DMS53 (cell line): Measurements from ENCODE around the gene GSS.

Experiments
- DNase-seq: peaks from one replicate; lab custom pipeline; 2025; lab: John Stamatoyannopoulos, UW

The GSS gene

DNA sequence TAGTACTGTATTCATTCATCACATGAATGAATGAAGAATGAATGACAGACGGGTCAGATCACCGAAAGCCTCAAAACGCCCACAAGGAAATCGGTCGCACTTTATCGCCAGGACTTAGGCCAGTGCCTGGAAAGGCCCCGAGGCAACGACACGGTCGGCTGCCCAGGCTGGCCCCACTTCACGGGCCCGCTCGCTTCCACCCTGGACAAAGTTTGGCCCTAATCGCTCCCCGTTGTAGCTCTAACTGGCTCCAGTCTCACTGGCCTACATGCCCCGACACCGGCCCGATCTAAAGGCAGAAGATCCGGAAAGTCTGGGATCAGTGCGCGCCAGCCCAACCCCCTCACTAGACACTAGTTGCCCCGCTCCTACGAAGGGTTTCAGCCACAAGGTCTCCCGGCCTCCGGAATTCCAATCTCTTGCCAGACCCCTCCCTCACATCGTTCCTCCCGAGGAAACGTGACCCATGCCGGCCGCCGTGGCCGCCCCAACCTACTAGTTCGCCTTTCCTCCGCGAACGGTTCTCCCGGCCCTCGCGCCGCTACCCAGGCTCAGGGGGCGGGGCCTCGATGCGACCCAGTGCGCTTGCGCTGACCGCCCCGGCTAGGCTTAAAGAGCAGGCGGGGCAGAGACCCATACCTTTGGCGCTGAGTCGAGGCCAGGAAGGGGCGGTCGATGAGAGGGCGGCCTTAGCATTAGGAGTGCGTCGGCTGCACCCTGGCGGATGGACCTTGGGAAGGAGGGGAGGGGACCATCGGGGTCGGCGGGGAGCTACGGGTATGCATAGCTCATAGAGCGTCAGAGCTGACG lies at the start of gene GSS, which contains the start of gene MYH7B:
Gene GSS, minus strand, starts transcription at position 576 of the 810 bp plus-strand sequence. CDS start 3,954 bp downstream, outside the sequence.
Gene MYH7B, plus strand, starts transcription at position 638 of the 810 bp plus-strand sequence. CDS start 22,138 bp downstream, outside the sequence.
- DNase-seq: peak; percentile 98

- DNase-seq: no peak
Observed at GRCh38 chr20:35004749-35005462, 49.3 kb upstream of the GSS start.

DNA sequence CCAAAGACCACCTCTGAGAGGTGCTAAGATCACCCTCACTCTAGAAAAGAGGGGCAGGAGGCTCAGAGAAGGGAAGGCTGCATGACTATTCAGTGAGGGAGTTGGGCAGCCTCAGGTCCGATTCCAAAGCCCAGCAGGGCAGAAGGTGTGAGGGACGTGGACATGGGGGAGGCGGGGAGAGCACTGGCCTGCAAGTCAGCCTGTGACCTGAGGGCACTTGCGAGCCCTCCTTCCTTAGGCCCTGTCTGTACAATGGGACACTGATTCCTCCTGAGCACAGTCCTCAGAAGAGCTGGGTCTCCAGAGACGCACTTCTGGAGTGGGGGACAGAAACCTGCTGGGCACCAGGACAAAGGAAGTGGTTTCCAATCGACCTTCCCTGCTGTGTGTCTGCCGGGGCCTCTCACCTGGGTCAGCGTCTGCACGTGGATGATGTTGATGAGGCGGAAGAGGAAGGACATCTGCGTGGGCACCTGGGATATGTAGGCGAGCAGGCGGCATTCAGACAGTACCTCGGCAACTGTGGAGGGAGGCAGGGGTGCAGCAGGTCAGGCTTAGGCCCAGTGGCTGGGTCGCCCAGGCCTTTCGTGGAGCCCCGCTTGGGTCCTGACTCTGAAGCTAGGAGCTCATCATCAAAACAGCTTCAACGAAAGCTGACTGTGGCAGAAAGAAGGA lies 48.6 kb upstream of the GSS start:
- no peak for DNase-seq

DNA sequence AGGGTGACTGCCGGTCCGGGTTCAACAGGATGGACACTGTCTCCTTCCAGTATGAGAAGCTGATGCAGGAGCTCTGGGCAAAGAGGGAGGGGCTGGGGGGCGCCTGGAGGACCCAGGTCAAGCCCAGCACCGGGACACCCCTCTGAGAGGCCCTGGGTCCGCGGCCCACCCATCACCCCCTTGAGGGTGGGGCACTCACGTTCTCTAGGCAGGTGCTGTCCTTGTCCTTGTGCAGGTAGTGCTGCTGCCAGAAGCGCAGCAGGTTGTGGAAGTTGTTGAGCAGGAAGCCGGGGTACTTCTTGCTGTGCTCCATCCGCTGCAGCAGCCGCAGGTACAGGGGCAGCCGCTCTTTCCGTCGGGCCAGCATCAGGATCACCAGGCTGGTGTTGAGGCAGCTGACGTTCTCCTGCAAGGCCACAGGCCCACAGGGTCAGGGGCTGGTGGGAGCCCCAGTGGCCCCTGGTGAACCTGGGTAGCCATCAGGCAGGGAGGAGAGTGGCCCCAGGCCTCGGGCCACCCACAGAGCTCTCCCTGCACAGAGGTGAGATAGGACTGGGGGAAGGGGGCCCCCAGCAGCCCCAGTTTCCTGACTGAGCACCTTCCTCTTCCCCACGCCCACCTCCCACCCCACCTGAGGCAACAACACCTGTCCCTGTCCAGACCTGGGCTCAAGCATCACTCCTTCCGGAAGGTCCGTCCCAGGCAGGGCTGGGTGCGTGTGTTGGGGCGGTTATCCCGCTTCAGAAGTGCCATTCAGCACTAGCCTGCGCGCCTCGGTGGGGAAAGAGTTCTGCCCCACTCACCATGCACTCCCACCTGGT lies 47.8 kb upstream of the GSS start:
- DNase-seq: no peak

DNA sequence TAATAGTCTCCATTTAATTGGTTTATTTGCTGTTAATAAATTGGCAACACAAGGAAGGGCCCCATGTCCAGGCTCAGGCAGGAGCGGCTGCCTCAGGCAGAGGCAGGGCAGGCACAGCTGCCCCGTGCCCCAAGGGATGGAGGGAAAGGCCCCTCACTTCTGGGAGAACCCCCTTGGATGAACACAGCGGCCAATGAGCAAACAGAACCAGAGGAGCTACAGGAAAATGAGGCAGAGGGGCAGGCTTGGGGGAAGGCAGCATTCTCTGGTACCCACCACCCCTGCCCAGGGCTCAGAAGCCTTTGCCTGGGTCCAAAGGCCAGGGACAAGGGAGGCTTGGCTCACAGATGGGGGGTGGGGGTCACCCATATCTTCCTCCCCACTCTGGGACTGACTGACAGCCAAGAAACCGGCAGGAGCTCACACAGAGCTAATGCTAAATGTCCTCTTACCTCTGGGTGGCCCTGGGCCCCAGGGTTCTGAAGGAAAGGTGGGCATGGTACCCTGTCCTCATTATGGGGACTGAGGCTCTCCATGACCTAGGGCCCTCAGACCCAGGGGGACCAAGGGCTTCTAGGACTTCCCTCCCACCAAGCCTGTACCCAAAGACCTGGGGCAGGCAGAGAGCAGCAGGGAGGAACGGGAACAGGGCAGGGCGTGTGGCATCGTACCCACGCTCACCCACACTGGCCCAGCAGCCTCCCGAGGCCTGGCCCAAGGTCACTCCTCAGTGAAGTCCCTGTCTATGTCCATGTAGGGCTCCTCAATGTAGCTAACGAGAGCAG lies 47.0 kb upstream of the GSS start:
- no peak for DNase-seq

DNA sequence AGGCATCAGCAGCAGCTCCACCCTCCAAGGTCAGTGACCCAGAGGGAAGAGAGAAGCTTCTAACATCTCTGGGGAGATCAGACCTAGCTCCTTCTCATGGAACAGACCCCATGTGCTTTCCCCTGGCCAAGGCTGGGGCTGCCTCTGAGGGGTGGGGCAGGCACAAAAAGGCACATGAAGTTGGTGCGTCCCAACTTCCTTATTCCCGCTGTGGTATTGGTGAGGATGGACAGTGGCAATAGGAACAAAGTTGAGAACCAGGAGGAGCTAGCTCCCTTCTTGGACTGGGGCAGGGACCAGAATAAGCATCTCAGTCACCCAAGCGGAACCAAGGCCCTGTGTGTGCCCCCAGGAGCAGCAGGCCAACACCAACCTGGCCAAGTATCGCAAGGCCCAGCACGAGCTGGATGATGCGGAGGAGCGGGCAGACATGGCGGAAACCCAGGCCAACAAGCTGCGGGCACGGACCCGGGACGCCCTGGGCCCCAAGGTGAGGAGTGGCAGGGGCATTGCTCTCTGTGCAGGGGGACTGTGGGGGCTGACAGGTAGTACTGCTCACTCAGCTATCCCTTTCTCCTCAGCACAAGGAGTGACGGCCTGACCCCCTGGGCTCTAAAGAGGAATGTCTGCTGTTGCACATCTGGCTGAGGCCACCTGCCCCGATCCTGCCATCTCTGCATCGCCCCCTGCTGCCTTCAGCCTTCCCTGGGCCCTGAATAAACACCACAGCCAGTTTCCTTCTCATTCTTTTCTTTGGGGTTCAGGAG lies 46.2 kb upstream of the GSS start:
- peak; percentile 31 for DNase-seq

- no peak for DNase-seq
Observed at GRCh38 chr20:35000922-35001595, 45.5 kb upstream of the GSS start.

DNA sequence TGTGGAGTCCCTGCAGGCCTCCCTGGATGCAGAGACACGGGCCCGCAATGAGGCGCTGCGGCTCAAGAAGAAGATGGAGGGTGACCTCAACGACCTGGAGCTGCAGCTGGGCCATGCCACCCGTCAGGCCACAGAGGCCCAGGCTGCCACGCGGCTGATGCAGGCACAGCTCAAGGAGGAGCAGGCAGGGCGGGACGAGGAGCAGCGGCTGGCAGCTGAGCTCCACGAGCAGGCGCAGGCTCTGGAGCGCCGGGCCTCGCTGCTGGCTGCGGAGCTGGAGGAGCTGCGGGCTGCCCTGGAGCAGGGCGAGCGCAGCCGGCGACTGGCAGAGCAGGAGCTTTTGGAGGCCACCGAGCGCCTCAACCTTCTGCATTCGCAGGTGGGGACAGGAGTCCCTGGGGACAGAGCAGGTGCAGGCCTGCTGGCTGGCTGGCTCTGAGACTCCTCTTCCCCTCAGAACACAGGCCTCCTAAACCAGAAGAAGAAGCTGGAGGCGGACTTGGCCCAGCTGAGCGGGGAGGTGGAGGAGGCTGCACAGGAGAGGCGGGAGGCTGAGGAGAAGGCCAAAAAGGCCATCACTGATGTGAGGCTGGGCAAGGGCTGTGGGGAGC lies 44.8 kb upstream of the GSS start:
- DNase-seq: no peak

DNA sequence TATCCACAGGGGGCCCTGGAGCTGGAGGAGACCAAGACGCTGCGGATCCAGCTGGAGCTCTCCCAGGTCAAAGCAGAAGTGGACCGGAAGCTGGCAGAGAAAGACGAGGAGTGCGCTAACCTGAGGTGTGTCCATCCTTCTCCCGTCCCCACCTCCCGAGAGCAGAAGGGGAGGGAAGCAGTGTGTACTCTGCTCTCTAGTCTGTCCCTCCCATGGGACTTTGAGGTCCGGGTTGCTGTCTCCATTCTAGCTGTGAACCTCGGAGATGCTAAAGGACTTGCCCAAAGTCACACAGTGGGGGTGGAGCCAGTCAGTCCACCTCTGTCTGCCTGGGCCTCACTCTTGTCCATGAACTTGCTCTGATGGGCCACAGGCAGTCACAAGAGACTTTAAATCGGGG lies 44.2 kb upstream of the GSS start:
- DNase-seq: no peak

DNA sequence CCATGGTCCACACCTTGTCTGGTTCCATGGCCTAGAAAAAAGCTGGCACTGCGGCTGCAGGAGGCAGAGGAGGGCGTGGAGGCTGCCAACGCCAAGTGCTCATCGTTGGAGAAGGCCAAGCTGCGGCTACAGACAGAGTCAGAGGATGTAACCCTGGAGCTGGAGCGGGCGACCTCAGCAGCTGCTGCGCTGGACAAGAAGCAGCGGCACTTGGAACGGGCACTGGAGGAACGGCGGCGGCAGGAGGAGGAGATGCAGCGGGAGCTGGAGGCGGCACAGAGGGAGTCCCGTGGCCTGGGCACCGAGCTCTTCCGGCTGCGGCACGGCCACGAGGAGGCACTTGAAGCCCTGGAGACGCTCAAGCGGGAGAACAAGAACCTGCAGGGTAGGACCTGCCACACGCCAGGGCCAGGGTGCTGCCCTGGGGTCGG lies 43.4 kb upstream of the GSS start:
- no peak for DNase-seq

DNA sequence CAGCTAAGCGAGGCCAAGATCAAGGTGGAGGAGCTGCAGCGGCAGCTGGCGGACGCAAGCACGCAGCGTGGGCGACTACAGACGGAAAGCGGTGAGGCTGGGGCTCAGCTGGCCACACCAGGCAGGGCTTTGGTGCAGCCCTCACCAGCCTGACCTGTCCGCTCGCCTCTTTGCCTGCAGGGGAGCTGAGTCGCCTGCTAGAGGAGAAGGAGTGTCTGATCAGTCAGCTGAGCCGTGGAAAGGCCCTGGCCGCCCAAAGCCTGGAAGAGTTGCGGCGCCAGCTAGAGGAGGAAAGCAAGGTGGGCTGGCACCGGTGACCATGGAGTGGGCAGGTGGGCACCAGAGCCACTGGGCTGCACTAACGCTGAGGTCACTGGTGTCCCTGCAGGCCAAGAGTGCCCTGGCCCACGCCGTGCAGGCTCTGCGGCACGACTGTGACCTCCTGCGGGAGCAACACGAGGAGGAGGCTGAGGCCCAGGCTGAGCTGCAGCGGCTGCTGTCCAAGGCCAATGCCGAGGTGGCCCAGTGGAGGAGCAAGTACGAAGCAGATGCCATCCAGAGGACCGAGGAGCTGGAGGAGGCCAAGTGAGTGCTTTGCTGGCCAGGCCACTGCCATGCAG lies 42.8 kb upstream of the GSS start:
- DNase-seq: no peak

DNA sequence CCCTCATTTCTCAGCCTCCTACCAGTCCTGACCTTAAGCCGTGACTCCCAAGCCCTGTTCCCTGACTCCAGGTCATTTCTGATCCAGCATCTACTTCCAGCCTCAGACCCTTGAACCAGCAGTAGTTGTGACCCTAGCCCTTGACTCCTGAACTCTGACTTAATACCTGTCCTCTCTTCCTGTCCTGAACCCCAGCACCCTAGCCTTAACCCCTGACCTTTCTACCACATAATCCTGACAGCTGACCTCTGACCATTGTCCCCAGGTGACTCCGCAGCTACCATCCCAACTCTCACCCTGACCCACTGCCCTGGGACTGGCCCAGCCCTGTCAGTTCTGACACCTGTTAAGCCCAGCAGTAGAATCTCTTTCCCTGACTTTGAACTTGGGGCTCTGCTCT lies 42.2 kb upstream of the GSS start:
- no peak for DNase-seq

DNA sequence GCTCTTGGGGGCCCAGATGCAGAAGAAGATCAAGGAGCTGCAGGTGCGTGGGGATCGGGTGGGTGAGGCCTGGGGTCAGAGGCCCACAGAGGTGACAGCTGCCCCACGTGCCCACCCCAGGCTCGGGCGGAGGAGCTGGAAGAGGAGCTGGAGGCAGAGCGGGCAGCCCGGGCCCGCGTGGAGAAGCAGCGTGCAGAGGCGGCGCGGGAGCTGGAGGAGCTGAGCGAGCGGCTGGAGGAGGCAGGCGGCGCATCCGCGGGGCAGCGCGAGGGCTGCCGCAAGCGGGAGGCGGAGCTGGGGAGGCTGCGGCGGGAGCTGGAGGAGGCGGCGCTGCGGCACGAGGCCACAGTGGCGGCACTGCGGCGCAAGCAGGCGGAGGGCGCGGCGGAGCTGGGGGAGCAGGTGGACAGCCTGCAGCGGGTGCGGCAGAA lies 41.5 kb upstream of the GSS start:
- no peak for DNase-seq

DNA sequence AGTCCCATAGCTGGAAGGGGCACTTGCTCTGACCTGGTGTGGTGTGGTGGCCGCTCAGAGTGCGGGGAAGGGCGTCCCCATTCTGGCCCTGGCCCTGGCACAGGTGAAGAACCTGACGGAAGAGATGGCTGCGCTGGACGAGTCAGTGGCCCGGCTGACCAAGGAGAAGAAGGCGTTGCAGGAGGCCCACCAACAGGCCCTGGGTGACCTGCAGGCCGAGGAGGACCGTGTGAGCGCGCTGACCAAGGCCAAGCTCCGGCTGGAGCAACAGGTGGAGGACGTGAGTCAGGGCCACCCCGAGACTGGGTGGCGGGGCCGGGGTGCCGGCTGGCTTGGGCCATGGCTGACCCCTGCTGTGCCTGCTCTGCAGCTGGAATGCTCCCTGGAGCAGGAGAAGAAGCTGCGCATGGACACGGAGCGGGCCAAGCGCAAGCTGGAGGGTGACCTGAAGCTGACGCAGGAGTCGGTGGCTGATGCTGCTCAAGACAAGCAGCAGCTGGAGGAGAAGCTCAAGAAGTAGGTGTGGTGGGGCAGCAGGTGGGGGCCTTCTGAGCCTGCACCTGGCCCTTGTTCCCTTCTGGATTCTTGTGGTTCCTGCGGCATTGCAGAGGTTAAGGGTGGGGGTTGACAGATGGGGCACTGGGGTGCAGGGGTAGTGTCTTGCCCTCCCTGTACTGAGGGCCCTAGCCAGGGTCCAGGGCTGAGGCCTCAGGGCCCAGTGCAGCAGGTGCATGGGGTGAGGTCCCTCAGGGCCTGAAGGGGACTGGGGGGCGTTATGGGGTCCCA lies 40.8 kb upstream of the GSS start:
- no peak for DNase-seq

DNA sequence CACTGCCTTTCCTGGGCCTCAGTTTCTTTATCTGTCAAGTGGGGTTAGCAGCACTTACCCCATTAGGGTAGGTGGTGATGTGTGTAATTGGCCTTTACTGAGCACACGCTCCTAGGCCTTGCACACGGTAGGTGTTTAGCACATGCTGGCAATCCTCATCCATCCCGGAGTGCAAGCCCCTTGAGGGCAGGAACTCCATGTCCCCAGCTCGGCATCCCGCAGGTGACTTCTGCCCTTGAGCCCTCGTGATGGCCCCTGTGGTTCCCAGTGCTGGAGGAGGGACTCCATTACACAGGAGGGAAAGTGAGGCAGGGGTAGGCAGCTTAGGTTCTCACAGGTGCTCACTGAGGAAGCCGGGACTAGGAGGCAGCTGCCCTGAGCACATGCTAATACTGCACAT lies 40.1 kb upstream of the GSS start:
- no peak for DNase-seq

DNA sequence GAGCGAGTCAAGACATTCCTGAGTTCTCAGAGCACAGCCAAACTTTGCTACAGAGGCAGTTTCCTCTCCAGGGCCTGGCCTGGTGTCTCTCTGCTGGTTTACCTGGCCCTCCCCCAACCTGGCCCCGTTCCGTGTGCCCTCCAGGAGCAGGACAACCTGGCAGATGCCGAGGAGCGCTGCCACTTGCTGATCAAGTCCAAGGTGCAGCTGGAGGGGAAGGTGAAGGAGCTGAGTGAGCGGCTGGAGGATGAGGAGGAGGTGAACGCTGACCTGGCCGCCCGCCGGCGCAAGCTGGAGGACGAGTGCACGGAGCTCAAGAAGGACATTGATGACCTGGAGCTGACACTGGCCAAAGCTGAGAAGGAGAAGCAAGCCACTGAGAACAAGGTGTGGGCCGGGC lies 39.6 kb upstream of the GSS start:
- DNase-seq: no peak

DNA sequence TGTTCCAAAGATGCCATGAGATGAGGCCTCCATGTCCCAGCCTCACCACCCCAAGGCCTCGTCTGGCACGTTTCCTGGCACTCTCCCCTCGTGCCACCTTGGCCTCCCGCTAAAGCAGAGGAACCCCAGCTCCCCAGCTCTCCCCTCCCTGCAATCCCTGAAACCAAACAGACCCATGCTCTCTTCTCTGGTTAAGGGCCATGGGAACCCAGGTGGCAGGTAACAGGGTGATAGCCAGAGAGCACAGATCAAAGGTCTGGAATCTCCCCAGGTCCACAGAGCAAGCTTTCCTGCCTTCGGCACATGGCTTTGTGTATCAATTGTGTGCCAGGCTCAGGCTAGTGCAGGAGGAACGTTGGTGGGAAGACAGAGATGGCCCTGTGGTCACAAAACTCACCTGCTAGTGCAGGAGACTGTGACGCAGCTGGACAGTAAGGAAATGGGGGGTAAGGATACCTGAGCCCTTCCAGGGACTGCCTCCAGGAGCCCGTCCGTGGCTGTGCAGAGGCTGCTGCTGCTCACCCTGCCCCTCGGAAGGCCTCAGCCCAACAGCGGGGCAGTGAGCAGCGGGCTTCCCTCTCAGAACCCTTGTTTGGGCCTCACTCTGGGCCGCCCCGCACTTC lies 39.0 kb upstream of the GSS start:
- no peak for DNase-seq
